ENCODE results near the gene GPX3.

GPX3 gene, protein sequence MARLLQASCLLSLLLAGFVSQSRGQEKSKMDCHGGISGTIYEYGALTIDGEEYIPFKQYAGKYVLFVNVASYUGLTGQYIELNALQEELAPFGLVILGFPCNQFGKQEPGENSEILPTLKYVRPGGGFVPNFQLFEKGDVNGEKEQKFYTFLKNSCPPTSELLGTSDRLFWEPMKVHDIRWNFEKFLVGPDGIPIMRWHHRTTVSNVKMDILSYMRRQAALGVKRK

DNA sequence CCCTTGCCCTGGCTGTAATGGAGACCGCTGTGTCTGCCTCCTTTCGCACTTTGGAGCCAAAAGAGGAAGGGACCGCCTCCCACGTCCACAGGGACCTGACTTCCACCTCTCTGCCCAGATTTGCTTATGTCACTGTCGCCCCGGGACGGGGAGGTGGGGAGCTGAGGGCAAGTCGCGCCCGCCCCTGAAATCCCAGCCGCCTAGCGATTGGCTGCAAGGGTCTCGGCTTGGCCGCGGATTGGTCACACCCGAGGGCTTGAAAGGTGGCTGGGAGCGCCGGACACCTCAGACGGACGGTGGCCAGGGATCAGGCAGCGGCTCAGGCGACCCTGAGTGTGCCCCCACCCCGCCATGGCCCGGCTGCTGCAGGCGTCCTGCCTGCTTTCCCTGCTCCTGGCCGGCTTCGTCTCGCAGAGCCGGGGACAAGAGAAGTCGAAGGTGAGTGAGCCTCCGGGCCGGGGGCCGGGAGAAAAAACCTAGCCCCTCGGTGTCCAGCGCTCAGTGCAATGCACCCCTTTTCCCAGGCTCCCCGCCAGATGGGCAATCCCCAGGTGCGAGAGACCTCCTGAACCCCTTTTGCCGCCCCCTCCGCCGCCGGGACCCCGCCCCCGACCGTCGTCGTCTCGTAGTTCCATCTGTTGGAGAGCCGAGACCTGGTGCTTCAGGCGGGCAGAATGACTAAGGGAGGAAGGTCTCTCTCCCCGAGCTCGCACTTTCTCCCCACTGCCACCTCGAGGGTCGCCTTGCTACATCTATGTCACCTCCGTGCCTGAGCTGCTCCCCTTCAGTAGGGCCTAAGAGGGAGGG is at the start of gene GPX3:
Gene GPX3 (plus strand): TSS at position 288 of the 807 bp plus-strand sequence. CDS start 64 bp downstream, at position 352.
- peak; percentile 44 for DNase-seq

DNA sequence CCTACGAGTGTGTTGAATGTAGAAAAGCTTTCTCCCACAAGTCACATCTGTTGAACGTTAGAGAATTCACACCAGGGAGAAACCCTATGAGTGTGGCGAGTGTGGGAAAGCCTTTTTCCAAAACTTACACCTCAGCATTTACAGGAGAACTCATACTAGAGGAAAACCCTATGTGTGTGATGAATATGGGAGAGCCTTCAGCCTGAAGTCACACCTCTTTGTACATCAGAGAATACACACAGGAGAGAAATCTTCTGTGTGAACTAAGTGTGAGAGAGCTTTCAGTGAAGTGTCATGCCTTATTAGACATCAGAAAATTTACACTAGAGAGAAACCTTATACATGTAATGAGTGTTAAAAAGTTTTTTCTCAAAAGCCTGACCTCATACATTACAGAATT is 41.8 kb upstream of the GPX3 start:
- DNase-seq: no peak

DNA sequence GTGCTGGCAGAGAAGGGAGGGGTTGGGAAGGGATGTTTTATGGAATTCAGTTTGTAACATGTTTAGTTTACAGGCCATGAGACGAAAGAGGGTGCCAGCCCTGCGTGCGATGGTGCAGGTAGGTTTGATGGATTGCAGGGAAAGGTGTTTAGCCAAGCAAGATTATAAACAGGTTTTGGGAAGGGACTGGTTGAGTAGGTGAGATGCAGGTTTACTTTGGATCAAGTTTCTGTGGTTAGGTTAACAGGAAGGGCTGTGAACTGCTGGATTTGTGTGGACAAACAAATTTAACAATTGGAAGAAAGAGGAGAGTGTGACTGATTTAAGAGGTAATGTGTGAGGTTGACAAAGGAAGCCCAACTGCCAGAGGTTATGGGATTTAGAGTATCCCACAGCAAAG is 32.6 kb upstream of the GPX3 start:
- no peak for DNase-seq

DNA sequence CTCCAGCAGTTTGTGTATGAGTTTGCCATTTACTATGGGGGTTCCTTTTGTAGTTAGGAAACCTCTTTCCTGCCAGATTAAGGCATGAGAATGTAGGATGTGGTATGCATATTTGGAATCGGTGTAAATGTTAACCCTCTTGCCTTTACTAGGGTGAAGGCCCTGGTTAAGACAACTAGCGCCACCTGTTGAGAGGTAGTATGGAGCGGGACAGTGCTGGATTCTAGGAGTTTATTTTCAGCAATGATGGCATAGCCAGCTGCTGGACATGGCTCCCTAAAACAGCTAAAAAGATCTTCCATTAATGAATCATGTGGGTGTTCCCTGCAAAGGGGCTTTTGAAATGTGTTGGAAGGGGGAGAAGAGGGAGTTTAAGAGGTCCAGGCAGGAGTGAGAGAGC is 30.7 kb upstream of the GPX3 start:
- no peak for DNase-seq

DNA sequence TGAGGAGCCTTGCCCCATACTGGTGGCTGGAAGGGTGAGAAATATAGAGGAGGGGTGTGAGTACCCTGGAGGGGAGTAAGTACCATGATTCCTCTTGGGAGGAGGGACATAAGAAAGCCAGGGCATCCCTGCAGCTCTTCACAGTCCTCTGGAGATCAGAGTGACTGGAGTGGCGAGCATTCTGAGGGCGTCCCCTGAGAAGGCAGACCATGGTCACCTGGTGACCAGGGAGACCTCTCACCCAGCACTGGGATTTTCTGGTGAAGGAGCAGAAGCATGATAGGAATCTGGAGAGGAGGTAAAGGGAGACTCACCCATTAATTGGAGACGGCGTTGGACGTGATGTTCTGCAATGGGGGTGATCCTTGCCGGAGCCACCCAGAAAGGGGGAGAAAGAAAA is 27.7 kb upstream of the GPX3 start:
- no peak for DNase-seq

DNA sequence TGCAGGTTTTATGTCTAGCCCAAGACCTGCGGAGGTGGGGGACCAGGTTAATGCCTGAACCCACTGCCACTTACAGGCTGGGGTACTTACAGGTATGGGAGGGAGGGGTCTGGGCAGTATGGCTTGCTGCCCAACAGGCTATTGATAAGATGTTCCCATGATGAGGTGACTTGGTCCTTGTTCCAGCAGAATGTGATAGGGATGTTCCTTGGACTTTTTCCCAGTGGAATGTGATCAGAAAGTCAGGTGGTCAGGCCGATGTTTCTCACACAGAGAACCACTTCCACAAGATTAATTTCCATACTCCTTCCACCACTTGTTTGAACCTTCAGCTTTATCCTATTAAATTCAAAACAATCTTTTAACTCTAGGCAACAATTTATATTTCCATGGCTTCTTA is 27.0 kb upstream of the GPX3 start:
- DNase-seq: no peak

DNA sequence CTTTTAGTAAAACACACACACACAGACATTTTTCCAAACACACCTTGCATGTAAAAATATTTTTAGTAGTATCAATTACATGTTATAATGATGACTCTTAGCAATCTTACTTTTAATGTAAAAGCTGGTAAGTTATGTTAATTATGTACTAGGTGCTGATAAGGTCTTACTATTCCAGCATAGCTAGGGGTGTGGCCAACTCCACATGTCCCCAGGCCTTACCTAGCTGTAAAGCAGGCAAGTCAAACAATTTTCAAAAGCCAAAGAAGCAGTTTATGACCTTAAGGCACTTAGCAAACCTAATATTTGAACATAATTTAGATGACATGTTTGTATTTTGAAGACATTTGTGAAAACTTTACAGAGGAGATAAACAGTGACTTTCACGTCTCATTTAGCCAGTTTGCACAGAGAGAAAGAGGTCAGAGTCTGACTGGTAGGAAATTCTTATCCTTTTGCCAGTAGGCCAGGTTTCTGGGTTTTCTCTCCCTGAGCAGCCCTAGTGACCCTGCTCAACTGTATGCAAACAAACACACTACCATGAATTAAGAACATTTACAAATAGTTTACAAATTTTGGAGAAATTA is 26.5 kb upstream of the GPX3 start:
- DNase-seq: no peak

DNA sequence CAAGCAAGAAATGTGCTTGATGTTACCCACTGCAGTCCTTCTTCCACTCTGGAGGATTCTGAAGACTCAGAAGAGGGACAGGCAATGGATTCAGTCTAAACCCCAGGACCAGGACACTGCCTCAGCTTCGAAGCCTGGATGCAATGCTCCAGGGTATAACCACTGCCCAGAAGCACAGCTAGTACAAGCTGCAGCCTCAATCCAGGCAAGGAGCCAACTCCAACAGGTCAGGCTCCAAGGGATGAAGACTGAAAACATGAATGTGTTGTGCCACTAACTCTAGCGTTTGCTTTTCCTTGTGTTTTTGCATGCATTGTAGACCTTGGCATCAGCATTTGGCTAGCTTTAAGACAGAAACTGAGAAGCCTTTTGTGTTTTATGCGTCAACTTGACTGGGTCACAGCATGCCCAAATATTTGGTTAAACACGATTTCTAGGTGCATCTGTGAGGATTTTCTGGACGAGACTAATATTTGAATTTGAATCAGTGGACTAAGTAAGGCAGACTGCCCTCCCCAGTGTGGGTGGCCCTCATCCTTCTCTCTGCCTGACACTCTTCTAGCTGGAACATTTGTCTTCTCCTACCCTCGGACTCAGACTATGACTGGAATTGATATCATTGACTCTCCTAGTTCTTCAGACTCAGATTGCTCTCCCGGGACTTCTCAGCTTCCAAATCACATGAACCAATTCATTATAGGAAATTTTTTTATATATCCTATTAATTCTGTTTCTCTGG is 20.5 kb upstream of the GPX3 start:
- DNase-seq: no peak

DNA sequence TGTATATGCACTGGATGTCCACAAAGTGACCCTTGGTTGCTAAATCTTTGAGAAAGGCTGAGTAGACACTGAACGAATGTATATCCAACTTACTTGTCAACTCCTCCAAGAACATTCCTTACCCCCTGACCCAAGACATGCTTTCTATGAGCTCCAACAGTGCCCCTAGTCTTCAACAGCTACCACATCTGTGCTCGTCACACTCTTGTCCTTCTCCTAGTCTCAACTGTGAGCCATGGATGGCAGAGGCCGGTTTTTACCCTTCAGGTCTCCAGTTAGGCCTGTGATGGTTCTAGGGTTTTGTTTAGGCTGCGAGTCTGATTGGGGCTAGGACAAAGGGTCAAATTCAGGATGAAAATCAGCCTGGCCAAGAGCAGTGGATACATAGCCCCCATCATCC is 19.0 kb upstream of the GPX3 start:
- no peak for DNase-seq

DNA sequence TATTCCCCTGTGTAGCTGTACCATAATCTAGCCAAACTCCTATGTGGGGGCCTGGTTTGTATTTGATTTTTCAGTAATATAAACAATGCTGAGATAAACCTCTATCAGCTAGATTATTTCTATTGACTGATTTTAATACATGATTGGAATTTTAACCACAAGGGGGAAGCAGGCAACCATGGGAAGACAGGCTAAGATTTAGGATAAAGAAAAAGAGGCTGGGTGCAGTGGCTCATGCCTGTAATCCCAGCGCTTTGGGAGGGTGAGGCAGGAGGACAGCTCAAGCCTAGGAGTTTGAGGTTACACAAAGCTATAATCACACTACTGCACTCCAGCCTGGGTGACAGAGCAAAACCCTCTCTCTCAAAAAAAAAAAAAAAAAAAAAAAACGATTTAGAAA is 18.1 kb upstream of the GPX3 start:
- no peak for DNase-seq

DNA sequence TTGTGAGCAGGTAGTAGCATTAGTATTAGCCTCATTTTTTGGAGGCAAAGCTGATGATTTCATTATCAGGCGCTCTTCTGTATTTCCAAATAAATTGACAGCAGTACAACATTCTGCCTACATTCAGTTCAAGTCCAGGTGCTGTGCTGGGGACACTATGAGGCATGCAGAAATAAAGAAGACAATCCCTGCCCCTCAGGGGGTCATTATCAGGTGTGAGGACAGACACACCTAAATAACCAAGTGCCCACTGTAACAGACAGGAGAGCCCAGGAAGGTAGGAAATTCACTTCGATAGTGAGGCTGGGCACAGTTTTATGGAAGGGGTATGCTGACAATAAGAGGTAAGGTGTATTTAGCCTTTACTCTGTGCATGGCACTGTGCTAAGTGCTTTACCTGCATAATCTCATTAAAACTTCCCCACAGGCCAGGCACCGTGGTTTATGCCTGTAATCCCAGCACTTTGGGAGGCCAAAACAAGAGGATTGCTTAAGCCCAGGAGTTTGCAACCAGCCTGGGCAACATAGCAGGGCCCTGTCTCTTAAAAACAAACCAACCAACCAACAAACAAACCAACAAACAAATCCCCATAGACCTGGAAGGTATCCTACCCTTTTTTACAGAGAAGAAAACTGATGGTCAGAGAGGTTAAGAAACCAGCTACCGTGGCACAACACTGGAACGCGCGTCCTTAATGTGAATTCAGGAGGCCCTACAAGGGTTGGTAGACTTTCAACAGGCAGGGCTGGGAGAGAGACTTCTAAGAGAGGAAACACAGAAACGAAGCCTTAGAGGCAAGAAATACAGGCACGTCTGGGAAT is 17.5 kb upstream of the GPX3 start:
- DNase-seq: no peak

DNA sequence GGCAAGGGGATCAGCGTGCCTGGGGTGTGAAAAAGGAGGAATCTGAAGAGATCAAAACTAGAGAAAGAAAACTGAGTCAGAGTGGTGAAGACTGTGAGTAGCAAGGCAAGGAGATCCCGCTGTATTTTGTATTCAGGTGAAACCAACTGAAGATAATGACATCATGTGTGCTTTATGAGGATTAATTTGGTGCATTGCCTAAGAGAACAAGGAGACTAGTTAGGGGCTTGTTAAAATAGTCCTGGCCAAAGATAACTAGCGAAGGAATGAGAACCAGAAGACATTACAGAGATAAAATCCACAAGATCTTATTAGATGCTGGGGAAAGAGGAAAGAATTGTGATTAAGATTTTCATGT is 16.9 kb upstream of the GPX3 start:
- no peak for DNase-seq

DNA sequence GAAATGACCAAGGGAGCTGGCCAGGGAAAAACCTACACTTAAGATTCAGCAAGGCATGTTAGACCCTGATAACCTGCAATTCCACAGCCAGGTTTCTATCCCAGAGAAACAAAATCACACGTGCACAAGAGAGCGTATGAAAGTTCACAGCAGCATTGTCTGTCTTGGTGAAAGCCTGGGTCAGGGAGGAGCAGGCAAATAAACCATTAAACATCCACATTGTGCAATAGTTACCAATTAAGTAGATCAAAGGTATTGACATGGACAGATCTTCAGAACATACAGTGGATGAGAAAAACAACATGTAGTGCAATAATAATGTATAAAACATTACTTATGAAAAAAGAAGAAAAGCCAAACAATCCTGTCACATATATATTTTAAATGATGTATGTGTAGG is 15.9 kb upstream of the GPX3 start:
- no peak for DNase-seq

DNA sequence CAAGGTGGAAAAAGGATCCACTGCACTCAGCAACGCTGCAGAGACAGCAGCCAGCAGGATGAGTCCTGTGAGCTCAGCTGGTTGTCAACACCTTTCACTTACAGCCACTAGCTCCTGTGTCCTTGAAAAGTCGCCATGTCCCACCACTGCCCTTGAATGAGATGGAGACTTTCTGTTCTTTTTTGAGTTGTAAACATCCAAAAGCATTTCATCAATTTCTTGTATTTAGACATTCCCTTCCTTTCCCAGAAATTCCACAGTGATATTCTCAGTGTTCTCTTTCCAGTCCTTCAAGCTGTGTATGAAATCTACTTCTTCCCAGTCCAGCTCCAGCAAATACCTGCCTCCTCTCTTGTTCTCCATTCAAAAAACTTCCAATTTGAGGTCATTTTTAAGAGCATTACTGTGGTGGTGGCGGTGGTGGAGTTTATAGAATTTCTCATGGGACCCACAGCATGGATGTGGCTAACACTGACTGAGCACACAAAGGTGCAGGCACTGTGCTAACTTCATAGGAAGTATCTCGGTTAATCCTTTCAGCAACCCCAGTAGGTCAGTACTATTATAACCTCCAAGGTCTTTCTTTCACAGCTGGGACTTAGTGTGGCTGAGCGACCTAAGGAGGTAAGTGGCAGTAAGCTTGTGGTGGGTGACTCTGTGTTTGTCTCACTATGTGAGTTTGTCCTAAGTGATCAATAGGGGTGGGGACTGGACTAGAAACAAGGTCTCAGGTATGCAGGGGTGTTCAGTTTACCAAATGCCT is 15.0 kb upstream of the GPX3 start:
- DNase-seq: no peak

DNA sequence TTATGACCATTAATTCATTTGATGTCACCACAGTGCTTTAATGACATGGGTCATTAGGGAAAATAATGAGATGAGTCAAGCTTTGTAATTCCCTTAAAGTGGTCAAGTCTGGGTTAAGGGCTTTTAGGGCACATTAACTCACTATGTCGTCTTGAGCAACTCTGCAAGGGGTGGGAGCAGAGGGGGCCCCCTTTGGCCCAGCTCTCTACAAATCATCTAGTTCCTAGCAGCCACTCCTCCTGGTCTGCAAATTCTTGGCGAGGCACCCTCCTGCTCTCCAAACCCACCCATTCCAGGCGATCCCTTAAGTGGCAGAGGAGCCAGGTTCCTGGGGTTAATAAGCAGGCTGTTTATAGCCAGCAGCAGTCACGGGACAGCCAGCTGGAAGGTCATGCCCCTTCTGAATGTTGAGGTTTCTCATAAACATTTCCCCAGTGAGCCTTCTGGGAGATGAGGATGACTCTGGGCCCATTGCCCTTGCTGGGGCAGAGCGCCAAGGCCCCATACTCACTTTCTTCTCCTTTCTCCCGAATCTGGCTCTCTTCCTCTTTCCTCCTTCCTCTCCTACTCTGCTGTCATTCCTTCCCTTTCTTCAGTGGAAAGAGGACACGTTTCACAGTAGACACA is 14.3 kb upstream of the GPX3 start:
- no peak for DNase-seq

DNA sequence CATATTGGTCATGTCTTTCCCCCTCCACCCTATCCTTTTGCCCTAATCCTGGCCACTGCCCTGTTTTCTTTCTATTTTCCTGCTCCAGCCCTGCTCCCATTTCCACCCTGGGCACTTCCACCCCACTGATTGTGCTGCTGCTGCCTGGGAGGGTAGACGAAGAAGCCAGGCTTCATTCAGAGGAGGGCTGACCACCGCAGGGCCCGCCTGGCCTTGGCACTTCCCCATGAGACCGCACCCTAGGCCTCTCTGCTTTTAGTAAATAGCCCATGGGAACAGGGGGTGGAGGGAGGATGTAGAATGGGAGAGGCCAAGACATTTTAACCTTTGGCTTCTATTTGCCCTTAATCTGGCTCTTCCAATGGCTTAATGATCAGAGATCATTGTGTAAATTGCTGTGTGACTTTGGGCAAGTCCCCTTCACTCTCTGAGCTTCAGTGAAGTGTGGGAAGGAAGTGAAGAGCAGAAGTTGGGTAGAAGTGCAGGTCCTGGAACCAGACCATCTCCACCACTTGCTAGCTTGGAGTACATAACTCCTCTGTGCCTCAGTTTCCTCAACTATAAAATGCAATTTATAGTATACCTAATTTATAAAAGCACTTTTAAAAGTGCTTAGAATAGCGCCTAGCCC is 13.6 kb upstream of the GPX3 start:
- no peak for DNase-seq

DNA sequence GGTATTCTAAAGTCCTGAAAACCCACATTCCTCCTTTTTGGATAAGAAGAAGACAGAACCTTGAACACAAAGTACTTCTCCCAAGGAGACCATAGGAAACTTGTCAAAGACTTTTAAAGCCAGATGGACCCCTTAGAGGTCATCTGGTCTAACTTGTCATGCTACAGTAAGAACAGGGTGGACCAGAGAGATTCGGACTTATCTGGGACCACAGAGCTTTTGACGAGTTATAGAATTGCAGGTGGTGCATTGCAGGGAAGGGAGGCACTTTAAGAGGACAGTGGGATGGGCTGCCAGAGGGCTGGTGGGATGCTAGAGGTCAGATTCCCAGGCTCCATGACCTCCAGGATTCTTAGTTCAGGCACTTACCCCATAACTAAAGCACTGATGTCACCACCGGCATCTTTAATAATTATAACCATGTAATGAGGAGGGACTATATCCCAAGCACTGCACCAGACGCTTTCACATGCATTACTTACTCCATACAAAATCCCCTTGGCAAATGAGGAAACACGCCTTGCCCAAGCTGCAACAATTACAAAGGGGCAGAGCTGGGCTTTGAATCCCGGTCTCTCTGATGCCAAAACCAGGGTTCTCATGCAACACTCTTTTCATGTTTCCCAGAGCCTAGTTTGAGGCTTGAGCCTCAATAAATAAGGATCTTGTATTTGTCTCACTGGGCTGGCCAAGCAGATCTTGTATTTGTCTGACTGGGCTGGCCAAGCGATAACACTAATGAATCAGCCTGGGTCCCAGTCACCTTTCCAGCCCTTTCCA is 12.8 kb upstream of the GPX3 start:
- no peak for DNase-seq

DNA sequence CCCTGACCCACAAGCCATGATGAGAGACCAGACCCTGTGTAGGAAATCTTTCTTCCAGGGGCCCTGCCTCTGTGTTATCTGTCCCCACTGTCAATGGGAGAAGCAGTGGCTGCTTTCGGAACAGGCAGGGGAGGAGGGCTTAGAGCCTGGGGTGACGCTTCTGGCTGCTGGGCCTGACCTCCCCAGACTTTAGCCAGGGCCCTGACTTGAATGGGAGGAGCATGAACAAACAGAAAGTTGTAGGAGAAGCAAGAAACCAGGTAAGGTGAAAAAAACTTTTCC is 12.2 kb upstream of the GPX3 start:
- no peak for DNase-seq

DNA sequence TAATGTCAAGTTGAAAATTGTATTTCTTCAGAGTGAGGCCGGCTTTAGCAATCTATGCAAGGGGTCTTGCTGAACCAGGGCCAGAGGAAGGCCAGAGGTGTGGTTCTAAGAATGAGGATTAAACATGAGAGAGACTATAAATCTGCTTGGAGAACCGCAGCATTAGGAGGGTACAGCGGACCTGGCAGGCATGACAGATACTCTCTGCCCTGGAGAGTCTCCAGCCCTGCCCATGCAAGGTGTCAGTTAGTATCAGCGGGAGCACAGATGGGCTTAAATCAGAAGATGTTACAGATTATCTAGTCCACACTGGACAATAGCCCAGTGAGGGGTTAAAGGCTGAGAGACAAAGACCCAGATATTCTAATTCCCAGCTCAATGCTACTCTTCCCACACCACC is 11.5 kb upstream of the GPX3 start:
- DNase-seq: no peak

DNA sequence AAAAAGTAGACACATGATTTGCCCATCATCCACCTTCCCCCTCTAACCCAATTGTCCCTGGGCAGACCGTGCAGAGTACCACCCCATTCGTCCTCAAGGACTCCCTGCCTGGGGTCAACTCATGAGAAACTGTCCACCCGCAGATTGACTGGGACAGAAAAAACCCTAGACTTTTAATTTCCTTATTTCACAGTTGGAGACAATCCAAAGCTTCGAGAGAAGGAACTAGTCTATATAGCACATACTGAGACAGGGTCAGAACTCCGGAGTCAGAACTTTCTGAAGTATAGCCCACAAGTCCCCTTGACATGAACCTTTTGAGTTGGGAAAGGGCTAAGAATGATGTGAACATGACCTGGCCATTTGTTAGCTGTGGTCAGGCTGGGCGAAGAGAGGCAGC is 7.5 kb upstream of the GPX3 start:
- DNase-seq: no peak

Measured in CD4-positive, alpha-beta T cell treated with Interleukin-6 for 4 hours (primary cell).